Hematopoietic multipotent progenitor cell treated with erythropoietin and hydrocortisone succinate and interleukin-3 and kit ligand, for 4 days (in vitro differentiated cells): Measurements from ENCODE around the gene ECE2.
"Not testable (repeated sequence)": the region's sequence is repeated elsewhere in the genome, so short reads cannot be mapped to it uniquely, and the experiment has no call there.

Source experiments
- DNase-seq: peaks from one replicate; pipeline ENCODE4 v3.0.0-alpha.2; 2015

Gene ECE2

GRCh38 chr3:184339001-184339400, 63.2 kb downstream of the ECE2 start:
- no peak for DNase-seq

GRCh38 chr3:184339451-184340135, 63.8 kb downstream of the ECE2 start:
- DNase-seq: not testable (repeated sequence)

DNA sequence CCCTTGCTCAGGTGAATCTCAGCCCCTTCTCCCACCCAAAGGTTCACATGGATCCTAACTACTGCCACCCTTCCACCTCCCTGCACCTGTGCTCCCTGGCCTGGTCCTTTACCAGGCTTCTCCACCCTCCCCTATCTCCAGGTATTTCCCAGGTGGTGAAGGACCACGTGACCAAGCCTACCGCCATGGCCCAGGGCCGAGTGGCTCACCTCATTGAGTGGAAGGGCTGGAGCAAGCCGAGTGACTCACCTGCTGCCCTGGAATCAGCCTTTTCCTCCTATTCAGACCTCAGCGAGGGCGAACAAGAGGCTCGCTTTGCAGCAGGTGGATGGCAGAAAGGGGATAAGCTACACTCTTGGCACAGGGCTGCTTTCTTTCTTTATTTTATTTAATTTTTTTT, 66.1 kb downstream of the ECE2 start:
- DNase-seq: no peak
